Mesenchymal stem cell (in vitro differentiated cells and primary cell): ENCODE data around the gene RLN1.

Experiments used
- DNase-seq: peaks from one replicate; pipeline ENCODE4 v3.0.0-alpha.2; 2013
- H2AFZ ChIP-seq: one replicate; pipeline ENCODE4 v1.6.1; 2013; ENCODE audit warnings: low read depth, mild to moderate bottlenecking, control low read depth, inconsistent platforms, low read length, moderate library complexity
- H2AK5ac ChIP-seq: 2 replicates; pipeline ENCODE4 v1.6.1; 2013; ENCODE audit warnings: low read length, moderate library complexity, mild to moderate bottlenecking, inconsistent platforms; ENCODE audit not compliant: severe bottlenecking
- H2BK120ac ChIP-seq: one replicate; pipeline ENCODE4 v1.6.1; 2013; ENCODE audit warnings: low read depth, mild to moderate bottlenecking, inconsistent platforms, low read length, moderate library complexity
- H2BK12ac ChIP-seq, 2 experiments: one replicate each; pipeline ENCODE4 v1.6.1; 2013; ENCODE audit warnings: inconsistent platforms in 2 of 2, low read length in 2 of 2, mild to moderate bottlenecking in 2 of 2, moderate library complexity in 2 of 2, control low read depth in 1 of 2
- H2BK15ac ChIP-seq: one replicate; pipeline ENCODE4 v1.6.1; 2013; ENCODE audit warnings: mild to moderate bottlenecking, low read depth, inconsistent platforms; ENCODE audit not compliant: poor library complexity, severe bottlenecking
- H2BK5ac ChIP-seq: 2 replicates; pipeline ENCODE4 v1.6.1; 2013; ENCODE audit warnings: low read depth, mild to moderate bottlenecking, low read length, control low read depth, inconsistent platforms; ENCODE audit not compliant: poor library complexity, severe bottlenecking
- H3K14ac ChIP-seq, 2 experiments: one replicate each; pipeline ENCODE4 v1.6.1; 2013; ENCODE audit warnings: inconsistent platforms in 2 of 2, low read length in 2 of 2, control low read depth in 1 of 2, mild to moderate bottlenecking in 1 of 2, moderate library complexity in 1 of 2
- H3K18ac ChIP-seq, 2 experiments: one replicate each; pipeline ENCODE4 v1.6.1; 2013; ENCODE audit warnings: inconsistent platforms in 2 of 2, low read length in 2 of 2, control low read depth in 1 of 2, low read depth in 1 of 2, mild to moderate bottlenecking in 1 of 2
- H3K23ac ChIP-seq, 2 experiments: one replicate each; pipeline ENCODE4 v1.6.1; 2013; ENCODE audit warnings: inconsistent platforms in 2 of 2, low read length in 2 of 2, mild to moderate bottlenecking in 2 of 2, moderate library complexity in 2 of 2, control low read depth in 1 of 2
- H3K27ac ChIP-seq: 2 replicates; pipeline ENCODE4 v1.5.1; 2013; ENCODE audit warnings: mild to moderate bottlenecking, moderate library complexity, low read length, control low read depth, inconsistent platforms; ENCODE audit not compliant: poor library complexity, severe bottlenecking
- H3K27me3 ChIP-seq, 2 experiments: 2 replicates each; pipeline versions ENCODE4 v1.6.1 to v1.7.0; 2013; ENCODE audit warnings: low read length in 2 of 2, mild to moderate bottlenecking in 2 of 2, moderate library complexity in 2 of 2, control low read depth in 1 of 2, inconsistent platforms in 1 of 2; ENCODE audit not compliant: control insufficient read depth in 1 of 2, insufficient read depth in 1 of 2
- H3K36me3 ChIP-seq, 2 experiments: 2 replicates each; pipeline versions ENCODE4 v1.6.1 to v1.7.0; 2013; ENCODE audit warnings: low read length in 2 of 2, control low read depth in 1 of 2, inconsistent platforms in 1 of 2, low read depth in 1 of 2, mild to moderate bottlenecking in 1 of 2; ENCODE audit not compliant: insufficient read depth in 2 of 2, control insufficient read depth in 1 of 2
- H3K4ac ChIP-seq, 2 experiments: one replicate each; pipeline ENCODE4 v1.6.1; 2013; ENCODE audit warnings: inconsistent platforms in 2 of 2, low read length in 2 of 2, mild to moderate bottlenecking in 2 of 2, moderate library complexity in 2 of 2, control low read depth in 1 of 2, low read depth in 1 of 2
- H3K4me1 ChIP-seq: 2 replicates; pipeline ENCODE4 v1.6.1; 2013; ENCODE audit warnings: low read depth, low read length, control low read depth; ENCODE audit not compliant: control insufficient read depth, insufficient read depth
- H3K4me2 ChIP-seq: 2 replicates; pipeline ENCODE4 v1.6.1; 2013; ENCODE audit warnings: low read length, mild to moderate bottlenecking, inconsistent platforms; ENCODE audit not compliant: poor library complexity, severe bottlenecking
- H3K4me3 ChIP-seq, 2 experiments: 2 replicates each; pipeline versions ENCODE4 v1.5.1 to v1.7.0; 2013; ENCODE audit warnings: low read length in 2 of 2, mild to moderate bottlenecking in 2 of 2, control low read depth in 1 of 2, low read depth in 1 of 2; ENCODE audit not compliant: insufficient read depth in 1 of 2
- H3K79me1 ChIP-seq: replicated peaks from 2 replicates; pipeline ENCODE4 v1.6.1; 2013; ENCODE audit warnings: mild to moderate bottlenecking, control low read depth, low read length, inconsistent platforms; ENCODE audit not compliant: poor library complexity, severe bottlenecking
- H3K9ac ChIP-seq: 2 replicates; pipeline ENCODE4 v1.7.0; 2013; ENCODE audit warnings: mild to moderate bottlenecking, low read length, moderate library complexity
- H3K9me3 ChIP-seq: 2 replicates; pipeline ENCODE4 v1.7.0; 2013; ENCODE audit warnings: mild to moderate bottlenecking, low read length; ENCODE audit not compliant: control insufficient read depth
- H4K8ac ChIP-seq: one replicate; pipeline ENCODE4 v1.6.1; 2013; ENCODE audit warnings: inconsistent platforms, mild to moderate bottlenecking, low read length, moderate library complexity
- H4K91ac ChIP-seq: one replicate; pipeline ENCODE4 v1.6.1; 2013; ENCODE audit warnings: mild to moderate bottlenecking, low read length, inconsistent platforms
- WGBS: methylation state at CpG from one replicate; pipeline ENCODE4 v1.1.7; 2013; ENCODE audit warnings: mixed read lengths; 5-methylcytosine and 5-hydroxymethylcytosine counted together

RLN1 gene

DNA sequence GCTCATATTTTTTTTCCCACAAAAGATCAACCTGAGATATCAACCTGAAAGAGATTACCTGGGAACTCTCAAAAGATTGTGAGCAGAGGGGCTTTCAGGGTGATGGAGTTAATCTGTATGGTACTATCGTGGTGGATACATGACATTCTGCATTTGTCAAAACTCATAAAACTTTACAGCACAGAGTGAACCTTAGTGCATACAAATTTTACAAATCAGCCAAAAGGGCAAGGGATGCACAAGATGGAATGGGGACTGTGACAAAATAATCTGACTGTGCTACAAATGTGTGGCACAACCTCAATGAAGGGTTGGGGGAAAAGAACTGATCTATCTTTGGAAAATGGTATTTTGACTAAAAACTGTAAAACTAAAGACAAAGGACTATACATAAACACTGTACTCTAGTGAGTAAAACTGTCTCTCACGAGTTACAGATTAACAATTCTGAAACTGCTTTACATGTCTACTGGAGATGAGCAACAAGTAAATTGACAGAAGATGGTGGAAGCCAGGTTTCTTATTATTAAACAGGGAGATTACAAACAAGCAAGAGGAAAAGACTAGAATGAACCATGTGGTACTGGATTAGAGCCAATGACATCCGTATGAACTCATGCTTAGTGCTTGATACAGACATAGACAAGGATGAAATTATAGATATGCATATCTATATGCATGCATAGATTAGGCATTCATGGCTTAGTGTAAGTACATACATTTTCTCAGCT, 24.8 kb upstream of the RLN1 start:
- H4K91ac ChIP-seq: no peak overlapping the region
- no peak overlapping the region for H2BK5ac ChIP-seq
- no peak overlapping the region for H3K4me3 ChIP-seq
- no peaks in the 10 kb centered on the region for H3K79me1 ChIP-seq
- H2BK12ac ChIP-seq: no peak overlapping the region
- no peak overlapping the region for H2BK15ac ChIP-seq
- H3K36me3 ChIP-seq: peaks cover 0 to 6% of the 10 kb centered on the region in 2 experiments
- no peaks in the 10 kb centered on the region for H3K9me3 ChIP-seq
- H3K4me1 ChIP-seq: no peaks in the 10 kb centered on the region
- H3K4ac ChIP-seq: no peak overlapping the region
- WGBS: 100% methylated on average over 1 of the region's 3 CpGs
- H2AFZ ChIP-seq: no peak overlapping the region
- H3K14ac ChIP-seq: no peak overlapping the region
- no peak overlapping the region for H4K8ac ChIP-seq
- no peak overlapping the region for H3K27ac ChIP-seq
- no peak overlapping the region for H3K9ac ChIP-seq
- H3K18ac ChIP-seq: no peak overlapping the region
- H3K27me3 ChIP-seq: no peaks in the 10 kb centered on the region
- DNase-seq: no peak
- H3K4me2 ChIP-seq: no peak overlapping the region
- H2BK120ac ChIP-seq: no peak overlapping the region
- H2AK5ac ChIP-seq: no peak overlapping the region
- H3K23ac ChIP-seq: no peak overlapping the region

DNA sequence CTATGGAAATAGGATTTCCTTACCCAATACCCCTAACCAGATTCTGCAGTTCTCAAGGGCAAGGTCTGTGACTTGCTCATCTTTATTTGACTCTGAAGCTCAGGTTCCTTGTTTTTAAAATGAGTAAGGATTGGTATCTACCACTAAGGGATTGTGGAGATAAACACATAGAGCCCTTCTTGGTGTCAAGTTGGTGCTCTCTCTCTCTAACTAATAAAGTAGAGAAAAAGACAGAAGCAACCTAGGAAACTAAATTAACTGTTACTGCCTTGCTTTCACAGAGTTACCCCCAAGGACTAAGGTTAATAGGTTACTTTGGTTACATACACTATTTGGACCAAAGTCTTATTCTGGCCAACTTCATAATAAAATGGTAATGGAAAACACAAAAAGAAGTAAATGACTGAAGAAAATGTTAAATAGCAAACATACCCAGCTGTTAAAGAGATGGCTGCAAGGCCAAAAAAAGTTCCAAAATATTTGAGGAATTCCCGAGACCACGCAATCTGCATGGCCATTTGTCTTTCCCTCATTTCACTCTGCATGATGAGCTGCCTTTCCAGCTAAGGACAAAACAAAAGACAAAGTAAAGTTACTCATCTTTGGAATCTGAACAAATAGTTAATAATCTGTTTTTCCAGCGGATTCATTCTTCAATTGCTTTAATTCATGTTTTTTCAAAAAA, 21.8 kb upstream of the RLN1 start:
- H3K36me3 ChIP-seq: peaks cover 0 to 13% of the 10 kb centered on the region in 2 experiments
- no peak overlapping the region for H4K8ac ChIP-seq
- H2AFZ ChIP-seq: no peak overlapping the region
- H3K4ac ChIP-seq: no peak overlapping the region
- no peak overlapping the region for H3K18ac ChIP-seq
- no peak for DNase-seq
- H4K91ac ChIP-seq: no peak overlapping the region
- H3K27me3 ChIP-seq: no peaks in the 10 kb centered on the region
- no peaks in the 10 kb centered on the region for H3K79me1 ChIP-seq
- no peak overlapping the region for H3K9ac ChIP-seq
- H3K23ac ChIP-seq: no peak overlapping the region
- no peak overlapping the region for H3K27ac ChIP-seq
- H2BK15ac ChIP-seq: no peak overlapping the region
- no peaks in the 10 kb centered on the region for H3K9me3 ChIP-seq
- no peak overlapping the region for H2AK5ac ChIP-seq
- H3K4me3 ChIP-seq: no peak overlapping the region
- no peak overlapping the region for H2BK120ac ChIP-seq
- 79% methylated on average over 3 of the region's 3 CpGs for WGBS
- no peak overlapping the region for H2BK12ac ChIP-seq
- no peak overlapping the region for H3K4me2 ChIP-seq
- H3K4me1 ChIP-seq: no peaks in the 10 kb centered on the region
- H2BK5ac ChIP-seq: no peak overlapping the region
- no peak overlapping the region for H3K14ac ChIP-seq

DNA sequence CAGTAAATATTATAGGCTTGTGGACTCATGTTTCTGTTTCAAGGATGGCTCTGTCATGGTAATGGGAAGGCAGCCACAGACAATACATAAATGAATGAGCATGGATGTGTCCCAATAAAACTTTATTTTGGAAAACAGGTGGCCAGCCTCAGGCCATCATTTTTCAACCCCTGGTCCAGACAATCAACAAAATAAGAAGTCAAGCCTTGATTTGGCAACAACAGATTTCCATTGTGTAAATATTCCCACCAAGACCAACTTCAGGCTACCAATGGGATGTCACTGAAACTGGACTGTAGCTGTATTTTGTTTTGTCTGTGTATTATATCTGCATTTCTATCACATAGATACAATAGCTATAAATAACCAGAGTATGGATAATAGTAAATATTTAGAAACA, 20.7 kb upstream of the RLN1 start:
- no peaks in the 10 kb centered on the region for H3K4me1 ChIP-seq
- no peak overlapping the region for H2AK5ac ChIP-seq
- no peak overlapping the region for H3K4ac ChIP-seq
- H3K4me3 ChIP-seq: no peak overlapping the region
- H3K27ac ChIP-seq: no peak overlapping the region
- peaks cover 0 to 13% of the 10 kb centered on the region in 2 experiments for H3K36me3 ChIP-seq
- no peaks in the 10 kb centered on the region for H3K79me1 ChIP-seq
- H3K23ac ChIP-seq: no peak overlapping the region
- H3K9ac ChIP-seq: no peak overlapping the region
- H3K14ac ChIP-seq: no peak overlapping the region
- H4K8ac ChIP-seq: no peak overlapping the region
- no peaks in the 10 kb centered on the region for H3K9me3 ChIP-seq
- no peak overlapping the region for H2BK15ac ChIP-seq
- no peak for DNase-seq
- H3K27me3 ChIP-seq: no peaks in the 10 kb centered on the region
- no peak overlapping the region for H2BK5ac ChIP-seq
- no peak overlapping the region for H2AFZ ChIP-seq
- H4K91ac ChIP-seq: no peak overlapping the region
- no peak overlapping the region for H2BK120ac ChIP-seq
- H3K18ac ChIP-seq: no peak overlapping the region
- H3K4me2 ChIP-seq: no peak overlapping the region
- no peak overlapping the region for H2BK12ac ChIP-seq

DNA sequence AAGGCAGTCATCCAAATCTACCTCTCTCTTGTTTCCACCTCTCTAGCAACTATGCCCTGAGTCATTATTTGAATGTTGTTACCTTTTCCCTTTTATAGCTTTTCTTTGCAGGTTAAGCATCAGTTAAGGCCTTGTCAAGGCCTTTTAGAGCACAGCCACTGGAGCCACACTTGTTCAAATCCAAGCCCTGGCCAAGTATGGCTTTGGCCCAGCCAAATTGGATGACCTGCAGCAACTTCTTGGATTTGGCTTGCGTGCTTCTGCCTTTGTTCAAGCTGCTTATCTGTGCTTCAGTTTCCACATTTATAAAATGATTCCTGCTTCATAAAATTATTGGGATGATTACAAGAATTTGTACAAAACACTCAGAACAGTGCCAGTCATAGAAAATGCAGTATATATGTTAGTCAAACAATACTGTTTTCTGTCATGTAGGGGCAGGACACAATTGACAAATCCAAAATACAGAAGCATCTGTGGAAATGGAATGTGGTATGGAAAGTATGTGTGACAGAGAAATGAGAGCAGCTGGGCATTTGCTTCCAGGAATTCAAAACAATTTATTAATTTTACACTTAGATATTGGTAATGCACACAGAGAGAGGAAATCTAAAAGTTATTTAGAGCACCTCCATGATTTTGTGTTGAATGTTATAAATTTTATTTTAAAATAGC, 17.9 kb upstream of the RLN1 start:
- Histone ChIP-seq H2BK15ac (no peak overlapping the region), H3K9ac (no peak overlapping the region), H3K4me3 (no peak overlapping the region), H3K14ac (no peak overlapping the region), H3K4me2 (no peak overlapping the region), H3K23ac (no peak overlapping the region), H2BK12ac (no peak overlapping the region), H3K36me3 (peaks cover 0 to 13% of the 10 kb centered on the region in 2 experiments), H3K4me1 (no peaks in the 10 kb centered on the region), H2AK5ac (no peak overlapping the region), H3K9me3 (no peaks in the 10 kb centered on the region), H4K91ac (no peak overlapping the region), H3K27me3 (no peaks in the 10 kb centered on the region), H2BK5ac (no peak overlapping the region), H2AFZ (no peak overlapping the region), H3K18ac (no peak overlapping the region), H3K27ac (no peak overlapping the region), H2BK120ac (no peak overlapping the region), H3K4ac (no peak overlapping the region), H4K8ac (no peak overlapping the region), H3K79me1 (no peaks in the 10 kb centered on the region)
- DNase-seq: no peak
- 100% methylated on average over 1 of the region's 1 CpG for WGBS
